ENCODE results near the gene HTN3.
"Not testable (repeated sequence)": the region's sequence is repeated elsewhere in the genome, so short reads cannot be mapped to it uniquely, and the experiment has no call there.

The HTN3 gene

DNA sequence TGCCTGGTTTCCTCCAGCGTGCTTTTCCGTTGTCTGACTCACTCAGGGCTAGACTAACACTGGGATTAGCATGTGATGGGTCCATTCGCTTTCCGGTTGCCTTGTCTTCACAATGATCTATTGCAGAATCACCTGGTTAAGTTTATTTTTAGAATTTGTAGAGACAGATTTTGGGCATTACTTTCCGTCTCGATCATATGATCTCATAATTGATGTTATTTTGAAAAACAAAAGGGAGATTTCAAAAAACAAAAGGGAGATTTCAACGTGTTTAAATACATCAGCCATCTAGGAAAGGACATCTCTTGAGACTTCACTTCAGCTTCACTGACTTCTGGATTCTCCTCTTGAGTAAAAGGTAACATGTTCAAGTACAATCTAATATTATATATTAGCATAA, at the start of gene HTN3:
Gene HTN3 (plus strand): TSS at position 301 of the 400 bp plus-strand sequence. CDS start 2,282 bp downstream, outside the sequence.
- DNase-seq = not testable (repeated sequence)

- no peak for DNase-seq
These were observed 44.2 kb upstream of the HTN3 start for GRCh38 chr4:69984030-69984443.

DNA sequence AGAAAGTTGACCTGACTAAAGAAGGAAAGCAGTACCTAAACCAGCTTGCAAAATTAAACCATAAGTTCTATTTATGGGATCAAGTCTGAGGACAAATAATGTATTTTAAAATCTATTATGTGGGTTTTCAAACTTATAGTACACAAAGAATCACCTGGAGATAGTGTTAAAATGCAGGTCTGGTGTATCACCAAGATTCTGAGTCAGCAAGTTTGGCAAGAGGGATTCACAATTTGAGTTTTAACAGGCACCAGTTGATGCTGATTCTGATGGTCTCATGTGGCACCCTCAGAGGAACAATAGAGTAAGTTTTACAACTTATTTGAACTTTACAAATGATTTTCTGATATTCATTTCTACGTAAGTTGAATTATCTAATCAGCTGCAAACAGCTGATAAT, 41.6 kb upstream of the HTN3 start:
- DNase-seq = no peak

DNA sequence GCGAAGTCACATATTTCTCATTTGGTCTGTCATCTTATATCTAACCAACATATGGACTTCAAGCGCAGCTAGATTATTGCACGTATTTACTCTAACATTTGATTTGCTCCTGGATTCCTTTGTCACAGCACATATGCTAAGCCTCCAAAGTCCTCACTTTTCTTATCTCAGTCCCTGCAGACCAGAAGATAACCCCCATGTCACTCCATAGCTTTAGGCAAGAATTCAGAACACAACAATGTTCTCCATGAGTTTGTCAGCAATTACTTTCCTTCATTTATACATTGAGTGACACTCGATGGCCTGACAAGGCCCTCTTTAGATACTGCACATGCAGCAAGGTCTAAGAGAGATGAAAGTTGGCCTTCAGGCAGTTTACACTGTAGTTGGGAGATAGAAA, 37.2 kb upstream of the HTN3 start:
- DNase-seq = no peak

GRCh38 chr4:69994782-69995181, 33.5 kb upstream of the HTN3 start:
- no peak for DNase-seq

DNA sequence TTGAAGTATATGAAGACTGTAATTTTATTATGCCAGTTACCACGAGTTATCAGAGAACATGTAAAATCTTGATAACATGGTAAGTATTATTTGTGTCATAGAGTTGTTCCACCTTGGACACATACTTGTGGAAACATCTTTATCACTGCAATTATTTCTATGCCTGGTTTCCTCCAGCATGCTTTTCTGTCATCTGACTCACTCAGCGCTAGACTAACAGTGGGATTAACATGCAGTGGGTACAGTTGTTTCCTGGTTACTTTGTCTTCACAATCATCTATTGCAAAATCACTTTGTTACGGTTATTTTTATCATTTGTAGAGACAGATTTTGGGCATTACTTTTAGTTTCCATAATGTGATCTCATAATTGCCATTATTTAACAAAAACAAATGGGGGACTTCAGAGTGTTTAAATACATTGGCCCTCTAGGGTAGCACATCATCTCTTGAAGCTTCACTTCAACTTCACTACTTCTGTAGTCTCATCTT, 32.7 kb upstream of the HTN3 start, which contains the start of gene STATH:
Gene STATH (plus strand): TSS at position 441 of the 491 bp plus-strand sequence. CDS start 2,472 bp downstream, outside the sequence.
- peak; percentile 28 to 33 for DNase-seq

GRCh38 chr4:69999420-69999819, 28.8 kb upstream of the HTN3 start:
- DNase-seq = no peak

DNA sequence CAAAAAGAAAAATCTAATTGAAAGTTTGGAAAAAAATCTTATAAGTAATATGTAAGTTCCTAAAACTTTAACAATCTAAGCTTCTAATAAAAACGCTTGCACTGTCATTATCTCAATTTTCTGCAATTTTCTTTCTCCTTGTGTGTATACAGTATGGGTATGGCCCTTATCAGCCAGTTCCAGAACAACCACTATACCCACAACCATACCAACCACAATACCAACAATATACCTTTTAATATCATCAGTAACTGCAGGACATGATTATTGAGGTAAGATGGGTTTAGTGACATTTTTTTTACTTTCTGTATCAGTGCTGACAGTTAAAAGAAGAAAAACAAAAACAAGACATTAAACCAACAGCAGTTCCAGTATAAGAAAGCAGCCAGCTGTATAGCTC, 27.5 kb upstream of the HTN3 start:
- no peak for DNase-seq

- DNase-seq = no peak
These were observed 25.8 kb upstream of the HTN3 start for GRCh38 chr4:70002507-70002906.

DNA sequence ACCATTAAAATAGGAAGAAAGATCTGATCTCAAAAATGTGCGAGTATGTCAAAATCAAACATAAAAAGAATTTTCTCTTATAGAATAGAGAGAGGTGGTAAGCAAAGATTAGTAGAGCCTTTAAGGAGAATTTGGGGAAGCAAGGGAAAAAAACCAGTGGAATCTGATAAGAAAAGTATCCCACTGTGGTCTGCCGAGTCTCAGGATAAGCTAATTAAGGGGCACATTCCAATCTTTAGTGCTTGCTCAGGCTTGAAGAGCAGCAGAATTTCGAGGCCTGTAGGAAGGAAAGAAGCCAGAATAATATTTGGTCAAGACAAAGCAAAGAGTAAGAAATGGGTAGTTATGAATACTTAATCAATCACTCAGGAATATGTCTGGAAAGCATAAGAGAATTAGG, 19.5 kb upstream of the HTN3 start:
- DNase-seq = no peak

GRCh38 chr4:70019006-70019405, 9.3 kb upstream of the HTN3 start:
- not testable (repeated sequence) for DNase-seq

DNA sequence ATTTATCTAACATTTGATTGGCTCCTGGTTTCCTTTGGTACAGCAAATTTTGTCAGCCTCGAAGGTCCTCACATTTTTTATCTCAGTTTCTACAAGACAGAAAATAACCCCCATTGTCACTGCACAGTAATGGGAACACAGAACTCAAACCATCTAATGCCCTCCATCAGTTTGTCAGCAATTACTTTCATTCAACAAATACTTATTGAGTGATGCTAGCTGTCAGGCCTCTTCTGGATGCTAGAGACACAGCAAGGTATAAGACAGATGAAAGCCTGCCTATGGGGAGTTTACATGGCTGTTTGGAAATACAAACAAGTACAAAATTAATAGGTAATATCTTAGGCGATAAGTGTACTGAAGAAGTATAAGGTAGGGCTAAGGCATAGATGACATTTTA, 5.0 kb upstream of the HTN3 start:
- no peak for DNase-seq

GRCh38 chr4:70027011-70027410, 1.2 kb upstream of the HTN3 start:
- no peak for DNase-seq

- not testable (repeated sequence) for DNase-seq
These were observed 9.3 kb downstream of the HTN3 start for GRCh38 chr4:70037559-70037958.

DNA sequence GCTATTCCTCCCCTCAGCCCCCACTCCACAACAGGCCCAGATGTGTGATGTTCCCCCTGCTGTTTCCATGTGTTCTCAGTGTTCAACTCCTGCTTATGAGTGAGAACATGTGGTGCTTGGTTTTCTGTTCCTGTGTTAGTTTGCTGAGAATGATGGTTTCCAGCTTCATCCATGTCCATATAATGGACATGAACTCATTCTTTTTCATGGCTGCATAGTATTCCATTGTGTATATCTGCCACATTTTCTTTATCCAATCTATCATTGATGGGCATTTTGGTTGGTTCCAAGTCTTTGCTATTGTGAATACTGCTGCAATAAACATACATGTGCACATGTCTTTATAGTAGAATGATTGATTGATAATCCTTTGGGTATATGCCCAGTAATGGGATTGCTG, 11.7 kb downstream of the HTN3 start:
- DNase-seq = not testable (repeated sequence)

- DNase-seq = no peak
These were observed 13.5 kb downstream of the HTN3 start for GRCh38 chr4:70041652-70042286.

DNA sequence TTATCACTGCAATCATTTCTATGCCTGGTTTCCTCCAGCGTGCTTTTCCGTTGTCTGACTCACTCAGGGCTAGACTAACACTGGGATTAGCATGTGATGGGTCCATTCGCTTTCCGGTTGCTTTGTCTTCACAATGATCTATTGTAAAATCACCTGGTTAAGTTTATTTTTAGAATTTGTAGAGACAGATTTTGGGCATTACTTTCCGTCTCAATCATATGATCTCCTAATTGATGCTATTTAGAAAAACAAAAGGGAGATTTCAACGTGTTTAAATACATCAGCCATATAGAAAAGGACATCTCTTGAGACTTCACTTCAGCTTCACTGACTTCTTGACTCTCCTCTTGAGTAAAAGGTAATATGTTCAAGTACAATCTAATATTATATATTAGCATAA, 21.9 kb downstream of the HTN3 start, which contains the start of gene HTN1:
Gene HTN1 (plus strand): TSS at position 301 of the 400 bp plus-strand sequence. CDS start 2,639 bp downstream, outside the sequence.
- not testable (repeated sequence) for DNase-seq

DNA sequence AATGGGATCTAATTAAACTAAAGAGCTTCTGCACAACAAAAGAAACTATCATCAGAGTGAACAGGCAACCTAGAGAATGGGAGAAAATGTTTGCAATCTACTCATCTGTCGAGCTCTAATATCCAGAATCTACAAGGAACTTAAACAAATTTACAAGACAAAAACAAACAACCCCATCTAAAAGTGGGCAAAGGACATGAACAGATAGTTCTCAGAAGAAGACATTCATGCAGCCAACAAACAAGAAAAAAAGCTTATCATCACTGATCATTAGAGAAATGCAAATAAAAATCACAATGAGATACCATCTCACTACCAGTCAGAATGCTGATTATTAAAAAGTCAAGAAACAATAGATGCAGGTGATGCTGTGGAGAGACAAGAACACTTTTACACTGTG, 28.3 kb downstream of the HTN3 start:
- not testable (repeated sequence) for DNase-seq

DNA sequence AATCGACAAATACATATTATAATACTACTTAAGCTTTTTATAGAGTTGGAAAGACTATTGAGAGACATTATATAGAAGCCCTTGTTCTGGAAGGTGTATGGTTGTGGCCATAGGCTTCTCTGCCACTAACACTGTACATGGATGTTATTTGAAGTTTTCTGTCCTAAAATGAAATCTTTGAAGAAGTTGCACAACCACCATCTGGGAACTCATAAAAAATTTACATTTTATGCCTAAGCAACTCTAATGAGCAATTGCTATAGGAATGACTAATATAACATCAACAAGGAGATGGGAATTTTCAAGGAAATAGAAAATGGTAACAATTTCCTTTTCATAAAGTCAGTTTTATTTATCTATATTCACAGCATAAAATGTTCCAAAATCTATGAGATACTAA, 29.4 kb downstream of the HTN3 start:
- DNase-seq = no peak

- no peak for DNase-seq
These were observed 30.9 kb downstream of the HTN3 start for GRCh38 chr4:70059149-70059548.

GRCh38 chr4:70062000-70062399, 33.7 kb downstream of the HTN3 start:
- no peak for DNase-seq

DNA sequence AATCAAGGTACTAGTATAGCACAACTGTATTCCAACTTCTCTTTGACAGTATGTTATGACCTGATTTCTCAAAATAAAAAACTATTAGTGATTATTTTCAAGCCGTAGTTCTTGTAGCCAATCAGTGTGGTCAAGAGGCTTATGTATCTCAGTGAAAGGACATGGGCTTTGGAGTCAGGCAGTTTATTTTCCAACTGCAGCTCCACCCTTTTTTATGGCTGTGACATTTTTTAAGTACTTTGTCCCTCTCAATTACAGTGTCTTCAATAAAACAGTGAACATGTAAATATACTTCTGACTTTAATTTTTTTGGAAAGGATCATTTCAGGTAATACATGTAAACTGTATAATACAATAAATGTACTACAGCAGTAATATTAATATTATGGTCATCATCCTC, 51.9 kb downstream of the HTN3 start:
- DNase-seq = no peak

All from Kasumi-1 (cell line).